ENCODE results near the gene CHRNA4. TPM values are rescaled to one million over a fixed set of nuclear protein-coding genes. Genes with fewer than 3 reads are reported as not detected.

The CHRNA4 gene
- total RNA-seq, 2 experiments from 2014 or later, result not detected

DNA sequence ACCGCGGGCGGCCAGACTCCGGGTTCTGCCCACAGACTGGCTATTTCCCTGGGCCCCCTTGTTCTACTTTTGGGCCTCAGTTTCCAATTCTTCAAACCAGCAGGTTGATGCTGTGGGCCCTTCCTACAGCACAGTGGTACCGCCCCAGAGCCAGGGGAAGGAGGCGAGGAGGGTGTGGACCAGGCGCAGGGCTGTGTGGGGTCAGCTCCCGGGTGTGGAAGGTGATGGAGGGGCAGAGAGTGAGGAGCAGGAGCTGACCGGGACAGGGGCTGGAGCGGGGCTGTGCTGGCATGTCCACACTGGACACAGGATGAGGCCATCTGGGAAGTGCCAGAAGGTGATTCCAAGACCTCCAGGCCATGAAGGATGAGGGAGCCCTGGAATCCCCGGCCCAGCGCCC, 35.2 kb upstream of the CHRNA4 start:
- H3K27me3 Mint-ChIP-seq, result peaks cover 10% of the 10 kb centered on the region
- H3K4me1 Mint-ChIP-seq (ENCODE audit: low read depth), result no peaks in the 10 kb centered on the region
- Histone ChIP-seq H3K27ac (ENCODE audit: low read depth in 1 of 2, low read length in 2 of 2) (no peak overlapping the region), H3K4me3 (ENCODE audit: low read length) (no peak overlapping the region), H3K9me3 (ENCODE audit: control insufficient read depth in 1 of 2, insufficient read depth in 1 of 2, low read length in 2 of 2) (peaks cover 0 to 2% of the 10 kb centered on the region in 2 experiments), H3K27me3 (ENCODE audit: control insufficient read depth in 1 of 2, insufficient read depth in 2 of 2, low read length in 2 of 2) (peaks cover 3 to 9% of the 10 kb centered on the region in 2 experiments), H3K4me1 (ENCODE audit: insufficient read depth, low read length) (no peaks in the 10 kb centered on the region), H3K36me3 (ENCODE audit: insufficient read depth, low read length) (no peaks in the 10 kb centered on the region)
- H3K27ac Mint-ChIP-seq, result no peak overlapping the region
- DNase-seq, result no peak
- intact Hi-C loops (cut with DNase I, micrococcal nuclease), result no loop called here
- POLR2A ChIA-PET, result no interaction called here
- H3K4me3 Mint-ChIP-seq, result no peak overlapping the region
- H3K9me3 Mint-ChIP-seq, result no peaks in the 10 kb centered on the region
- ATAC-seq (ENCODE audit: poor library complexity), result no peak
- H3K36me3 Mint-ChIP-seq (ENCODE audit: low read depth), result no peaks in the 10 kb centered on the region
- CTCF ChIA-PET, result no interaction called here
- TF ChIP-seq, protein P1, sequence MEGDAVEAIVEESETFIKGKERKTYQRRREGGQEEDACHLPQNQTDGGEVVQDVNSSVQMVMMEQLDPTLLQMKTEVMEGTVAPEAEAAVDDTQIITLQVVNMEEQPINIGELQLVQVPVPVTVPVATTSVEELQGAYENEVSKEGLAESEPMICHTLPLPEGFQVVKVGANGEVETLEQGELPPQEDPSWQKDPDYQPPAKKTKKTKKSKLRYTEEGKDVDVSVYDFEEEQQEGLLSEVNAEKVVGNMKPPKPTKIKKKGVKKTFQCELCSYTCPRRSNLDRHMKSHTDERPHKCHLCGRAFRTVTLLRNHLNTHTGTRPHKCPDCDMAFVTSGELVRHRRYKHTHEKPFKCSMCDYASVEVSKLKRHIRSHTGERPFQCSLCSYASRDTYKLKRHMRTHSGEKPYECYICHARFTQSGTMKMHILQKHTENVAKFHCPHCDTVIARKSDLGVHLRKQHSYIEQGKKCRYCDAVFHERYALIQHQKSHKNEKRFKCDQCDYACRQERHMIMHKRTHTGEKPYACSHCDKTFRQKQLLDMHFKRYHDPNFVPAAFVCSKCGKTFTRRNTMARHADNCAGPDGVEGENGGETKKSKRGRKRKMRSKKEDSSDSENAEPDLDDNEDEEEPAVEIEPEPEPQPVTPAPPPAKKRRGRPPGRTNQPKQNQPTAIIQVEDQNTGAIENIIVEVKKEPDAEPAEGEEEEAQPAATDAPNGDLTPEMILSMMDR (IDR thresholded peaks at IDR 0.05), result no peak

DNA sequence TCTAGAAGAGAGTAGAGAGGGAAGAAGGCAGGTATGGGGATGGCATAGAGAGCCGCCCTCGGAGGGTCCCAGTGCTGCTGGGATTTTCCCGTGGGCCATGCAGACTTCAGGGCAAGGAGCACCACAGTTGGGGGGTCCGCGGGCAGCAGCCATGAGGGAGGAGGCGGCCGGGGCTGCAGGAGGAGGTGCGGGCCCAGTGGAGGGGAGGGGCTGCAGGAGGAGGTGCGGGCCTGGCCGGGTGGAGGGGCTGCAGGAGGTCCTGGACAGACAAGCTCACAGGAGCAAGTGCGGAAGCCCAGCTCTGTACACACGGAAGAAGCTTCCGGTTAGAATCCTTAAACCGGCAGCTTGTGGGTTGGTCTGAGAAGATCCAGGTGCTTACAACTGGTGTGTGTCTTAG, 34.6 kb upstream of the CHRNA4 start:
- H3K4me1 ChIP-seq (ENCODE audit: insufficient read depth, low read length), result no peaks in the 10 kb centered on the region
- no peaks in the 10 kb centered on the region for H3K36me3 Mint-ChIP-seq (ENCODE audit: low read depth)
- no peaks in the 10 kb centered on the region for H3K36me3 ChIP-seq (ENCODE audit: insufficient read depth, low read length)
- peaks cover 10% of the 10 kb centered on the region for H3K27me3 Mint-ChIP-seq
- ChIA-PET POLR2A (no interaction called here), CTCF (no interaction called here)
- H3K27ac ChIP-seq (ENCODE audit: low read depth in 1 of 2, low read length in 2 of 2), result no peak overlapping the region
- H3K27me3 ChIP-seq (ENCODE audit: control insufficient read depth in 1 of 2, insufficient read depth in 2 of 2, low read length in 2 of 2), result peaks cover 3 to 9% of the 10 kb centered on the region in 2 experiments
- H3K9me3 ChIP-seq (ENCODE audit: control insufficient read depth in 1 of 2, insufficient read depth in 1 of 2, low read length in 2 of 2), result peaks cover 0 to 5% of the 10 kb centered on the region in 2 experiments
- no peaks in the 10 kb centered on the region for H3K4me1 Mint-ChIP-seq (ENCODE audit: low read depth)
- no peaks in the 10 kb centered on the region for H3K9me3 Mint-ChIP-seq
- H3K27ac Mint-ChIP-seq, result no peak overlapping the region
- H3K4me3 Mint-ChIP-seq, result no peak overlapping the region
- H3K4me3 ChIP-seq (ENCODE audit: low read length), result no peak overlapping the region
- intact Hi-C loops (cut with DNase I, micrococcal nuclease), result no loop called here
- ATAC-seq (ENCODE audit: poor library complexity) (no peak), DNase-seq (no peak)
- TF ChIP-seq, protein P1 (IDR thresholded peaks at IDR 0.05), result no peak

DNA sequence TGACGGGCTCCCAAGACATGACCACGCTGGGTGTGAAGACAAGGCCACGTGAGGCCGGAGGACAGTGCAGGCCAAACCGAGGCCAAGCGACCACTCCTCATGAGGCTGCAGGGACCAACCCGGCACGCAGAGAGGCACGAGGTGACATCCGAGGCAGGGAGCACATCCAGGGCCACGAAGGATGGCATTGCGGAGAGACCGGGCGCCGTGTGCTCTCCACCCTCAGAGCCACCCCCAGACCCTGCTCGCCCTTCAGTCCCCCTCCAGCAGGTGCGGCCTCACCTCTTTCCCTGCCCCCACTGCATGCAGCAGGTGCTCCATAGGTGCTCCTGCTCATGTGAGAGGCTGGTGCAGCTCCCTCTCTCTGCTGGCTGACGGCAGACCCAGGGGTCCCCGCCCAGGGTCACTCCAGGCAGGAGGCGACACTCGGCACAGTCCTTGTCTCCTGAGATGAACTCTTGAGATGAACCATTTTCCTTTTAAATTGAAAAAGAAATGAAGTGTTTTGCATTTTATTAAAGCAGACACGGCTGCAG, 33.8 kb upstream of the CHRNA4 start:
- H3K4me3 ChIP-seq (ENCODE audit: low read length), result no peak overlapping the region
- no peak for DNase-seq
- peaks cover 0 to 7% of the 10 kb centered on the region in 2 experiments for H3K9me3 ChIP-seq (ENCODE audit: control insufficient read depth in 1 of 2, insufficient read depth in 1 of 2, low read length in 2 of 2)
- H3K27ac Mint-ChIP-seq, result no peak overlapping the region
- H3K27me3 ChIP-seq (ENCODE audit: control insufficient read depth in 1 of 2, insufficient read depth in 2 of 2, low read length in 2 of 2), result peaks cover 3 to 9% of the 10 kb centered on the region in 2 experiments
- H3K27ac ChIP-seq (ENCODE audit: low read depth in 1 of 2, low read length in 2 of 2), result no peak overlapping the region
- POLR2A ChIA-PET, result no interaction called here
- H3K9me3 Mint-ChIP-seq, result no peaks in the 10 kb centered on the region
- CTCF ChIA-PET, result no interaction called here
- intact Hi-C loops (cut with DNase I, micrococcal nuclease), result no loop called here
- H3K36me3 ChIP-seq (ENCODE audit: insufficient read depth, low read length), result no peaks in the 10 kb centered on the region
- no peaks in the 10 kb centered on the region for H3K4me1 ChIP-seq (ENCODE audit: insufficient read depth, low read length)
- peaks cover 10% of the 10 kb centered on the region for H3K27me3 Mint-ChIP-seq
- H3K36me3 Mint-ChIP-seq (ENCODE audit: low read depth), result no peaks in the 10 kb centered on the region
- TF ChIP-seq, protein P1 (IDR thresholded peaks at IDR 0.05), result no peak
- H3K4me1 Mint-ChIP-seq (ENCODE audit: low read depth), result no peaks in the 10 kb centered on the region
- no peak overlapping the region for H3K4me3 Mint-ChIP-seq
- no peak for ATAC-seq (ENCODE audit: poor library complexity)
